Measurements from ENCODE around the gene NAALADL1. TPM values are rescaled to one million over a fixed set of nuclear protein-coding genes. Genes with fewer than 3 reads are reported as not detected.
"Not testable (repeated sequence)": the region's sequence is repeated elsewhere in the genome, so short reads cannot be mapped to it uniquely, and the experiment has no call there.

Gene NAALADL1
- total RNA-seq, 2 experiments from 2014 or later, result 2.7 to 3.9 TPM

GRCh38 chr11:65008873-65009272 lies 49.5 kb downstream of the NAALADL1 start:
- Histone ChIP-seq H3K4me3 (ENCODE audit: low read depth, low read length, poor library complexity, severe bottlenecking) (no peak overlapping the region), H3K4me1 (ENCODE audit: insufficient read depth, low read length, poor library complexity, severe bottlenecking) (peaks cover 8% of the 10 kb centered on the region), H3K36me3 (ENCODE audit: insufficient read depth, low read length) (no peaks in the 10 kb centered on the region), H3K79me2 (ENCODE audit: insufficient read depth, low read depth, low read length) (no peaks in the 10 kb centered on the region), H2AFZ (ENCODE audit: low read length) (no peak overlapping the region), H4K20me1 (ENCODE audit: insufficient read depth, low read length) (no peaks in the 10 kb centered on the region), H3K9me2 (ENCODE audit: insufficient read depth, low read length) (no peaks in the 10 kb centered on the region), H3K27ac (ENCODE audit: low read depth, low read length, poor library complexity, severe bottlenecking) (no peak overlapping the region), H3K4me2 (ENCODE audit: low read length) (no peak overlapping the region), H3K9me3 (ENCODE audit: low read length) (no peaks in the 10 kb centered on the region)
- POLR2A ChIA-PET, result interaction anchor here (0.6 kb wide), 1 partner anchor 164 kb away, joined by 5 read pairs; no protein-coding TSS in a partner anchor
- CTCF ChIA-PET (ENCODE audit: unreplicated experiment), result interaction anchor here (0.7 kb wide), 1 partner anchor 37 kb away, joined by 3 read pairs; no protein-coding TSS in a partner anchor
- TF ChIP-seq CTCF (conservative IDR thresholded peaks at IDR 0.05; ENCODE audit: low read length) (no peak), EZH2phosphoT487 (IDR thresholded peaks at IDR 0.05; ENCODE audit: borderline replicate concordance, low read depth, low read length) (no peak)
- intact Hi-C loops (cut with micrococcal nuclease; ENCODE audit: unreplicated experiment), result no loop called here
- no TSS peak for BruUV-seq (replicated peaks)
- DNase-seq (ENCODE audit: low spot score), result no peak

- no peak overlapping the region for H3K4me3 ChIP-seq (ENCODE audit: low read depth, low read length, poor library complexity, severe bottlenecking)
- no peaks in the 10 kb centered on the region for H3K79me2 ChIP-seq (ENCODE audit: insufficient read depth, low read depth, low read length)
- H3K4me1 ChIP-seq (ENCODE audit: insufficient read depth, low read length, poor library complexity, severe bottlenecking), result peaks cover 4% of the 10 kb centered on the region
- ChIA-PET CTCF (ENCODE audit: unreplicated experiment) (interaction anchor here (0.7 kb wide), 1 partner anchor 38 kb away, joined by 3 read pairs; no protein-coding TSS in a partner anchor), POLR2A (no interaction called here)
- H3K27ac ChIP-seq (ENCODE audit: low read depth, low read length, poor library complexity, severe bottlenecking), result no peak overlapping the region
- H3K9me2 ChIP-seq (ENCODE audit: insufficient read depth, low read length), result no peaks in the 10 kb centered on the region
- DNase-seq (ENCODE audit: low spot score), result no peak
- no TSS peak for BruUV-seq (replicated peaks)
- no peaks in the 10 kb centered on the region for H4K20me1 ChIP-seq (ENCODE audit: insufficient read depth, low read length)
- peak; percentile 35; the same call in 1 of the 2 replicates for TF ChIP-seq CTCF (conservative IDR thresholded peaks at IDR 0.05; ENCODE audit: low read length)
- TF ChIP-seq EZH2phosphoT487 (IDR thresholded peaks at IDR 0.05; ENCODE audit: borderline replicate concordance, low read depth, low read length), result no peak
- no peaks in the 10 kb centered on the region for H3K9me3 ChIP-seq (ENCODE audit: low read length)
- no peak overlapping the region for H2AFZ ChIP-seq (ENCODE audit: low read length)
- intact Hi-C loops (cut with micrococcal nuclease; ENCODE audit: unreplicated experiment), result no loop called here
- H3K4me2 ChIP-seq (ENCODE audit: low read length), result no peak overlapping the region
- no peaks in the 10 kb centered on the region for H3K36me3 ChIP-seq (ENCODE audit: insufficient read depth, low read length)
Observed at GRCh38 chr11:65008016-65008415, 50.3 kb downstream of the NAALADL1 start.

- ChIA-PET POLR2A (interaction anchor here (0.9 to 2.1 kb wide), 2 partner anchors 9 to 99 kb away, joined by 3 to 13 read pairs; no protein-coding TSS in a partner anchor), CTCF (ENCODE audit: unreplicated experiment) (interaction anchor here (0.6 kb wide), 1 partner anchor 140 kb away, joined by 3 read pairs; no protein-coding TSS in a partner anchor)
- H3K4me1 ChIP-seq (ENCODE audit: insufficient read depth, low read length, poor library complexity, severe bottlenecking); H2AFZ ChIP-seq (ENCODE audit: low read length); DNase-seq (ENCODE audit: low spot score); H3K9me2 ChIP-seq (ENCODE audit: insufficient read depth, low read length); H3K4me3 ChIP-seq (ENCODE audit: low read depth, low read length, poor library complexity, severe bottlenecking); BruUV-seq (replicated peaks); H3K9me3 ChIP-seq (ENCODE audit: low read length); intact Hi-C loops (cut with micrococcal nuclease; ENCODE audit: unreplicated experiment); H3K27ac ChIP-seq (ENCODE audit: low read depth, low read length, poor library complexity, severe bottlenecking); H3K4me2 ChIP-seq (ENCODE audit: low read length); H3K36me3 ChIP-seq (ENCODE audit: insufficient read depth, low read length); H3K79me2 ChIP-seq (ENCODE audit: insufficient read depth, low read depth, low read length); H4K20me1 ChIP-seq (ENCODE audit: insufficient read depth, low read length): not testable (repeated sequence)
Observed at GRCh38 chr11:65003968-65004367, 54.4 kb downstream of the NAALADL1 start.
